Progenitor cell of endocrine pancreas (in vitro differentiated cells): ENCODE measurements around the gene PLEKHM3. TPM values are rescaled to one million over a fixed set of nuclear protein-coding genes. Genes with fewer than 3 reads are reported as not detected.
A peak's percentile ranks its signal among the peaks of the same experiment; 100 is the strongest.

ENCODE experiments used
- DNase-seq: peaks from one replicate; pipeline ENCODE4 v3.0.0; 2021; ENCODE audit warnings: low spot score; ENCODE audit not compliant: unreplicated experiment
- H3K27ac Mint-ChIP-seq: 2 replicates; pipeline ENCODE4 v1.8.0; 2021; ENCODE audit warnings: mild to moderate bottlenecking, moderate library complexity, mixed read lengths
- H3K27me3 Mint-ChIP-seq: 2 replicates; pipeline ENCODE4 v1.8.0; 2021; ENCODE audit warnings: mixed read lengths
- H3K36me3 Mint-ChIP-seq: 2 replicates; pipeline ENCODE4 v1.8.0; 2022; ENCODE audit warnings: mixed read lengths; ENCODE audit not compliant: insufficient read depth
- H3K4me1 Mint-ChIP-seq: 2 replicates; pipeline ENCODE4 v1.8.0; 2021; ENCODE audit warnings: low read depth, mixed read lengths
- H3K4me3 Mint-ChIP-seq: 2 replicates; pipeline ENCODE4 v1.8.0; 2021; ENCODE audit warnings: low read depth, mild to moderate bottlenecking, moderate library complexity, mixed read lengths
- H3K9me3 Mint-ChIP-seq: 2 replicates; pipeline ENCODE4 v1.8.0; 2021; ENCODE audit warnings: low read depth, mixed read lengths
- total RNA-seq: library from RNA; stranded (reverse); gene quantifications from 2 replicates; pipeline ENCODE4 v1.2.1, GENCODE V29; 2021
- TF ChIP-seq, protein P1 (sequence below): fragments of 200-600 bp; sonication (generic); IDR thresholded peaks from one replicate; pipeline ENCODE4 v1.5.0; 2021; ENCODE audit warnings: antibody characterized with exemption, mild to moderate bottlenecking; ENCODE audit not compliant: unreplicated experiment

PLEKHM3 gene
- total RNA-seq, 1 donor from 2014 or later = 19.2 TPM

GRCh38 chr2:207956771-207957170 lies 68.6 kb downstream of the PLEKHM3 start:
- peaks cover 3% of the 10 kb centered on the region for H3K36me3 Mint-ChIP-seq
- H3K27ac Mint-ChIP-seq = peak overlapping the region; percentile 35
- no peak overlapping the region for H3K4me3 Mint-ChIP-seq
- TF ChIP-seq, protein P1, sequence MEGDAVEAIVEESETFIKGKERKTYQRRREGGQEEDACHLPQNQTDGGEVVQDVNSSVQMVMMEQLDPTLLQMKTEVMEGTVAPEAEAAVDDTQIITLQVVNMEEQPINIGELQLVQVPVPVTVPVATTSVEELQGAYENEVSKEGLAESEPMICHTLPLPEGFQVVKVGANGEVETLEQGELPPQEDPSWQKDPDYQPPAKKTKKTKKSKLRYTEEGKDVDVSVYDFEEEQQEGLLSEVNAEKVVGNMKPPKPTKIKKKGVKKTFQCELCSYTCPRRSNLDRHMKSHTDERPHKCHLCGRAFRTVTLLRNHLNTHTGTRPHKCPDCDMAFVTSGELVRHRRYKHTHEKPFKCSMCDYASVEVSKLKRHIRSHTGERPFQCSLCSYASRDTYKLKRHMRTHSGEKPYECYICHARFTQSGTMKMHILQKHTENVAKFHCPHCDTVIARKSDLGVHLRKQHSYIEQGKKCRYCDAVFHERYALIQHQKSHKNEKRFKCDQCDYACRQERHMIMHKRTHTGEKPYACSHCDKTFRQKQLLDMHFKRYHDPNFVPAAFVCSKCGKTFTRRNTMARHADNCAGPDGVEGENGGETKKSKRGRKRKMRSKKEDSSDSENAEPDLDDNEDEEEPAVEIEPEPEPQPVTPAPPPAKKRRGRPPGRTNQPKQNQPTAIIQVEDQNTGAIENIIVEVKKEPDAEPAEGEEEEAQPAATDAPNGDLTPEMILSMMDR = no peak
- DNase-seq = no peak
- peaks cover 45% of the 10 kb centered on the region for H3K4me1 Mint-ChIP-seq
- no peaks in the 10 kb centered on the region for H3K27me3 Mint-ChIP-seq
- H3K9me3 Mint-ChIP-seq = no peaks in the 10 kb centered on the region

DNA sequence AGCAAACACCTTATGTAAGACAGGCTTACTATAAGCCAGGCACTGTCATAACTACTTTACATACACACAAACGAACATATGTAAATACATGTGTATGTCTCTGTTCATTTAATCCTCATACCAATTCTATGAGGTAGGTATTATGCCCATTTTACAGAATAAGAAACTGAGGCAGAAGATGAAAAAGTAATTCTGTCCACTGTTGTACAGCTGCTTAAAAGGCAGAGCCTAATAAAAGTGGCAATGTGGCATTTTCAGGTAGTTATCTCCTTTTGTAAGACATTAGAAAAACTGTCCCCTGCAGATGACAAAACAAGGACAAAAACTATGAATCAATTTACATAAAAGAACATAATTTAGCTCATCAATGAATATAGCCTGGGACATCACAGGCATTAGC lies 69.9 kb downstream of the PLEKHM3 start:
- Mint-ChIP-seq H3K27me3 (no peaks in the 10 kb centered on the region), H3K9me3 (no peaks in the 10 kb centered on the region), H3K36me3 (peaks cover 3% of the 10 kb centered on the region), H3K4me3 (no peak overlapping the region), H3K27ac (peak overlapping the region; percentile 76), H3K4me1 (peaks cover 57% of the 10 kb centered on the region)
- TF ChIP-seq, protein P1 = no peak
- no peak for DNase-seq

DNA sequence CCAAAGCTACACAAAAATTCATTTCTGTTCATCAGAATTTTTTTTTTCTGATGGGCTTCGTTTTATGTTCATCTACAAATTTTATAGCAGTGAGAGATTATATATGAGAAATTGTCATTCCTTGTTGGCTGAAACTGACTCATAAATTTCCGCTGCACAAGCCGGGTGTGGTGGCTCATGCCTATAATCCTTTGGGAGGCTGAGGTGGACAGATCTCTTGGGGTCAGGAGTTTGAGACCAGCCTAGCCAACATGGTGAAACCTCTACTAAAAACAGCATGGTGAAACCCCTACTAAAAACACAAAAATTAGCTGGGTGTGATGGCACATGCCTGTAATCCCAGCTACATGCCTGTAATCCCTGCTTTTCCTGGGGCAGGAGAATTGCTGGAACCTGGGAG lies 72.0 kb downstream of the PLEKHM3 start:
- Mint-ChIP-seq H3K27ac (peak overlapping the region; percentile 75), H3K4me1 (peaks cover 55% of the 10 kb centered on the region), H3K9me3 (no peaks in the 10 kb centered on the region), H3K36me3 (no peaks in the 10 kb centered on the region), H3K4me3 (no peak overlapping the region), H3K27me3 (no peaks in the 10 kb centered on the region)
- TF ChIP-seq, protein P1 = no peak
- no peak for DNase-seq

- no peaks in the 10 kb centered on the region for H3K36me3 Mint-ChIP-seq
- DNase-seq = no peak
- TF ChIP-seq, protein P1 = no peak
- no peaks in the 10 kb centered on the region for H3K27me3 Mint-ChIP-seq
- H3K27ac Mint-ChIP-seq = peak overlapping the region; percentile 86
- H3K4me3 Mint-ChIP-seq = no peak overlapping the region
- H3K9me3 Mint-ChIP-seq = no peaks in the 10 kb centered on the region
- peaks cover 55% of the 10 kb centered on the region for H3K4me1 Mint-ChIP-seq
These were observed 72.6 kb downstream of the PLEKHM3 start for GRCh38 chr2:207952564-207953345.

DNA sequence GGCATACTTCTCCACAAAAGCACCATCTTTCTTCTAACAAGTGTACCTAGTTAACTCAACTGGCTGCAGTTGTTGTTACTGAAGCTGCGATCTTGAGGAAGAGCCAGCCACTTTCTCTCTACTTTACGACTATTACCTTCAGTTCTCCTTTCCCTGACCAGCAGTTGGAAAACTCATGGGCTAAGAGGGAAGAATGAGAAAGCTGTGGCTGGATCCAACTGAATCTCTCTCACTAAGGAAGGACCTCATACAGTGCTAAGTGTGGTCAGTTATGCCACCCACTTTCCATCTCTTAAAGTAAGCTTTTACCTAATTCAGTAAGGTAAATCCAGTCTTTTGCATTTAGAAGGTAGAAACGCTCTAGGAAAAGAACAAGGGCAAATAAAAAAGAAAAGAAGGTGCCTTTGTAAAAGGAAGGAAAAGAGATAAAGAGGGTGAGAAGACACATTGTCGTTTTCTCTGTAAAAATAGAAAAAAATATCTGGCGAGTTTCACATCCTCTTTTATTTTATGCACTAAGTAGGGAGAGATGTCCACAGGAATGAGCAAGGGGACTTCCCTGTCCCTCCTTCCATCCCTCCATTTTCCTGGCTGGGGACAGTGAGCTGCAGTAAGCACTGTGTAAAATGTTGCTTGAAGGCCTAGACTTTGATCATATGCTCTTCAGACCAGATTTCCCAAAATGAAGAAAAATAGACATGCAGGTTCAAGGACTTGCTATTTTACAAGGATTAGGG lies 73.4 kb downstream of the PLEKHM3 start:
- DNase-seq = no peak
- Mint-ChIP-seq H3K9me3 (no peaks in the 10 kb centered on the region), H3K36me3 (no peaks in the 10 kb centered on the region), H3K4me3 (no peak overlapping the region), H3K27ac (peak overlapping the region; percentile 86), H3K27me3 (no peaks in the 10 kb centered on the region), H3K4me1 (peaks cover 57% of the 10 kb centered on the region)
- TF ChIP-seq, protein P1 = no peak
